ENCODE measurements around the gene NES. TPM values are rescaled to one million over a fixed set of nuclear protein-coding genes. Genes with fewer than 3 reads are reported as not detected.

The NES gene
- total RNA-seq, 1 experiment from 2014 or later, result 56.3 TPM

- ATAC-seq (no peak), DNase-seq (ENCODE audit: low read depth, low spot score) (no peak)
- peak overlapping the region; percentile 95 for H3K27ac ChIP-seq (ENCODE audit: low read length)
- H3K9me3 ChIP-seq (ENCODE audit: control insufficient read depth, insufficient read depth, low read depth, low read length), result no peaks in the 10 kb centered on the region
- H3K27me3 ChIP-seq (ENCODE audit: control insufficient read depth, insufficient read depth, low read length), result no peaks in the 10 kb centered on the region
- TF ChIP-seq SIN3A (IDR thresholded peaks at IDR 0.05; ENCODE audit: borderline replicate concordance, insufficient read depth, low read depth, low read length), result no peak
- no peak for TF ChIP-seq TCF7L2 (IDR thresholded peaks at IDR 0.05; ENCODE audit: low read depth, low read length)
- TF ChIP-seq REST (IDR thresholded peaks at IDR 0.05; ENCODE audit: insufficient read depth in 1 of 2, low read depth in 2 of 2, low read length in 1 of 2), result no peak
- no peak for TF ChIP-seq POLR2AphosphoS5 (IDR thresholded peaks at IDR 0.05; ENCODE audit: low read depth, low read length)
- no peak for TF ChIP-seq CTCF (IDR thresholded peaks at IDR 0.05)
- peaks cover 84% of the 10 kb centered on the region for H3K4me1 ChIP-seq (ENCODE audit: control insufficient read depth, insufficient read depth, low read length)
- ChIA-PET CTCF (interaction anchor here (0.7 to 1.6 kb wide), 3 partner anchors 9 to 31 kb away, joined by 4 to 14 read pairs (median 5); no protein-coding TSS in a partner anchor), POLR2A (interaction anchor here (0.6 to 1.3 kb wide), 2 partner anchors 11 to 15 kb away, joined by 3 to 4 read pairs; no protein-coding TSS in a partner anchor)
- in situ Hi-C loops (cut with HindIII; ENCODE audit: low pct_unique_long_range_greater_than_20kb, low sequenced_read_pairs) (no loop called here), intact Hi-C loops (cut with micrococcal nuclease; ENCODE audit: unreplicated experiment) (loop anchor here (10.0 kb wide), 1 partner anchor 170 kb away; the partner anchor contains the start of gene NTRK1)
- no TSS peak for BruUV-seq (replicated peaks)
- H3K36me3 ChIP-seq (ENCODE audit: control insufficient read depth, insufficient read depth, low read length), result no peaks in the 10 kb centered on the region
- H3K4me3 ChIP-seq (ENCODE audit: low read depth in 2 of 2, low read length in 2 of 2), result no peak overlapping the region
Observed at GRCh38 chr1:156694690-156694962, 17.4 kb upstream of the NES start.

GRCh38 chr1:156693848-156694689, 16.9 kb upstream of the NES start:
- intact Hi-C loops (cut with micrococcal nuclease; ENCODE audit: unreplicated experiment), result loop anchor here (10.0 kb wide), 1 partner anchor 171 kb away; the partner anchor contains the start of gene NTRK1
- TF ChIP-seq CTCF (IDR thresholded peaks at IDR 0.05) (no peak), SIN3A (IDR thresholded peaks at IDR 0.05; ENCODE audit: borderline replicate concordance, insufficient read depth, low read depth, low read length) (no peak), TCF7L2 (IDR thresholded peaks at IDR 0.05; ENCODE audit: low read depth, low read length) (no peak), REST (IDR thresholded peaks at IDR 0.05; ENCODE audit: insufficient read depth in 1 of 2, low read depth in 2 of 2, low read length in 1 of 2) (no peak), POLR2AphosphoS5 (IDR thresholded peaks at IDR 0.05; ENCODE audit: low read depth, low read length) (no peak)
- Histone ChIP-seq H3K9me3 (ENCODE audit: control insufficient read depth, insufficient read depth, low read depth, low read length) (no peaks in the 10 kb centered on the region), H3K4me3 (ENCODE audit: low read depth in 2 of 2, low read length in 2 of 2) (peak overlapping the region in 1 of 2 experiments; percentile 18; a peak in 1 of 4 replicates), H3K27ac (ENCODE audit: low read length) (peak overlapping the region; percentile 95), H3K27me3 (ENCODE audit: control insufficient read depth, insufficient read depth, low read length) (no peaks in the 10 kb centered on the region), H3K36me3 (ENCODE audit: control insufficient read depth, insufficient read depth, low read length) (no peaks in the 10 kb centered on the region), H3K4me1 (ENCODE audit: control insufficient read depth, insufficient read depth, low read length) (peaks cover 80% of the 10 kb centered on the region)
- peak; percentile 44 for ATAC-seq
- in situ Hi-C loops (cut with HindIII; ENCODE audit: low pct_unique_long_range_greater_than_20kb, low sequenced_read_pairs), result no loop called here
- POLR2A ChIA-PET, result interaction anchor here (0.6 to 1.3 kb wide), 2 partner anchors 12 to 15 kb away, joined by 3 to 4 read pairs; no protein-coding TSS in a partner anchor
- BruUV-seq (replicated peaks), result no TSS peak
- no peak for DNase-seq (ENCODE audit: low read depth, low spot score)
- CTCF ChIA-PET, result interaction anchor here (0.7 to 1.6 kb wide), 3 partner anchors 9 to 74 kb away, joined by 5 to 14 read pairs (median 12); no protein-coding TSS in a partner anchor
